Measurements from ENCODE around the gene CBFB. TPM values are rescaled to one million over a fixed set of nuclear protein-coding genes. Genes with fewer than 3 reads are reported as not detected.

Gene CBFB
- total RNA-seq = 100 to 1,000 TPM; 140 to 147 TPM

- ChIA-PET POLR2A (interaction anchor here (0.6 to 3.4 kb wide), 10 partner anchors 11 to 489 kb away, joined by 3 to 16 read pairs (median 7); no protein-coding TSS in a partner anchor), CTCF (interaction anchor here (0.5 to 2.9 kb wide), 11 partner anchors 10 to 146 kb away, joined by 3 to 14 read pairs (median 4); no protein-coding TSS in a partner anchor)
These were observed at the start of gene CBFB for GRCh38 chr16:67028696-67029253. CBFB (plus strand) TSS chr16:67029149; CDS start chr16:67029408, 259 bp downstream.

GRCh38 chr16:66983033-66983432 is 45.9 kb upstream of the CBFB start:
- ChIA-PET POLR2A (interaction anchor here (0.6 to 1.1 kb wide), 3 partner anchors 47 to 73 kb away, joined by 3 read pairs; no protein-coding TSS in a partner anchor), CTCF (interaction anchor here (1.2 to 2.7 kb wide), 3 partner anchors 35 to 498 kb away, joined by 3 to 12 read pairs (median 8); partner anchors contain the start of gene ATP6V0D1)

- CTCF ChIA-PET = interaction anchor here (1.0 to 2.7 kb wide), 6 partner anchors 15 to 200 kb away, joined by 3 to 12 read pairs (median 6); partner anchors contain the start of gene CES3
- POLR2A ChIA-PET = interaction anchor here (0.9 to 1.8 kb wide), 4 partner anchors 9 to 174 kb away, joined by 4 to 18 read pairs (median 6); partner anchors contain the start of genes FBXL8 and TRADD
These were observed 44.0 kb upstream of the CBFB start for GRCh38 chr16:66984892-66985311.

- ChIA-PET POLR2A (no interaction called here), CTCF (no interaction called here)
These were observed 42.4 kb upstream of the CBFB start for GRCh38 chr16:66986559-66986958.

GRCh38 chr16:66988197-66988788 is 40.7 kb upstream of the CBFB start, which contains the start of gene CES4A:
CES4A (plus strand) TSS chr16:66988589; CDS start chr16:66988773, 184 bp downstream.
- ChIA-PET CTCF (interaction anchor here (0.6 to 1.2 kb wide), 4 partner anchors 25 to 167 kb away, joined by 3 to 5 read pairs (median 4); no protein-coding TSS in a partner anchor), POLR2A (no interaction called here)

GRCh38 chr16:66991545-66992077 is 37.3 kb upstream of the CBFB start:
- ChIA-PET CTCF (interaction anchor here (1.0 to 2.3 kb wide), 5 partner anchors 14 to 164 kb away, joined by 3 to 8 read pairs (median 4); no protein-coding TSS in a partner anchor), POLR2A (interaction anchor here (0.7 kb wide), 1 partner anchor 74 kb away, joined by 3 read pairs; no protein-coding TSS in a partner anchor)

GRCh38 chr16:66993558-66993957 is 35.4 kb upstream of the CBFB start:
- POLR2A ChIA-PET = interaction anchor here (1.0 kb wide), 1 partner anchor 8 kb away, joined by 4 read pairs; no protein-coding TSS in a partner anchor
- CTCF ChIA-PET = interaction anchor here (1.2 kb wide), 1 partner anchor 162 kb away, joined by 3 read pairs; no protein-coding TSS in a partner anchor

GRCh38 chr16:66996324-66996982 is 32.5 kb upstream of the CBFB start:
- POLR2A ChIA-PET = no interaction called here
- CTCF ChIA-PET = no interaction called here

GRCh38 chr16:66996983-66997358 is 32.0 kb upstream of the CBFB start:
- CTCF ChIA-PET = no interaction called here
- POLR2A ChIA-PET = no interaction called here

- ChIA-PET POLR2A (interaction anchor here (0.5 to 1.8 kb wide), 3 partner anchors 15 to 235 kb away, joined by 3 to 6 read pairs (median 5); no protein-coding TSS in a partner anchor), CTCF (interaction anchor here (1.0 to 1.5 kb wide), 3 partner anchors 15 to 30 kb away, joined by 3 to 7 read pairs (median 3); no protein-coding TSS in a partner anchor)
These were observed 28.3 kb upstream of the CBFB start for GRCh38 chr16:67000384-67001351.

- ChIA-PET CTCF (interaction anchor here (2.0 kb wide), 1 partner anchor 11 kb away, joined by 6 read pairs; no protein-coding TSS in a partner anchor), POLR2A (no interaction called here)
These were observed 27.2 kb upstream of the CBFB start for GRCh38 chr16:67001726-67002125.

- POLR2A ChIA-PET = no interaction called here
- CTCF ChIA-PET = interaction anchor here (1.4 kb wide), 3 partner anchors 10 to 15 kb away, joined by 4 to 5 read pairs (median 4); no protein-coding TSS in a partner anchor
These were observed 21.9 kb upstream of the CBFB start for GRCh38 chr16:67006930-67007658.

GRCh38 chr16:67009158-67009557 is 19.8 kb upstream of the CBFB start:
- CTCF ChIA-PET = interaction anchor here (1.1 kb wide), 1 partner anchor 177 kb away, joined by 3 read pairs; no protein-coding TSS in a partner anchor
- POLR2A ChIA-PET = no interaction called here

- POLR2A ChIA-PET = no interaction called here
- CTCF ChIA-PET = interaction anchor here (1.2 to 5.0 kb wide), 4 partner anchors 17 to 144 kb away, joined by 3 to 23 read pairs (median 4); no protein-coding TSS in a partner anchor
These were observed 17.7 kb upstream of the CBFB start for GRCh38 chr16:67011274-67011673.

- ChIA-PET POLR2A (interaction anchor here (0.5 to 2.2 kb wide), 11 partner anchors 9 to 858 kb away, joined by 3 to 18 read pairs (median 4); partner anchors contain the start of genes CBFB, FBXL8, TMEM208 and TRADD), CTCF (interaction anchor here (0.7 to 5.0 kb wide), 22 partner anchors 11 to 172 kb away, joined by 3 to 23 read pairs (median 5); partner anchors contain the start of genes CES3, CES4A, FBXL8 and TRADD)
These were observed 15.6 kb upstream of the CBFB start for GRCh38 chr16:67013233-67013822.

- POLR2A ChIA-PET = interaction anchor here (0.6 to 2.2 kb wide), 9 partner anchors 8 to 213 kb away, joined by 3 to 18 read pairs (median 5); partner anchors contain the start of genes CBFB, FBXL8, TMEM208 and TRADD
- CTCF ChIA-PET = interaction anchor here (0.7 to 5.0 kb wide), 24 partner anchors 11 to 171 kb away, joined by 3 to 23 read pairs (median 5); partner anchors contain the start of genes CES3, CES4A, FBXL8 and TRADD
These were observed 14.9 kb upstream of the CBFB start for GRCh38 chr16:67013823-67014633.

All from activated CD8-positive, alpha-beta memory T cell treated with anti-CD3 and anti-CD28 coated beads for 36 hours (primary cell).